K562 (cell line): Measurements from ENCODE around the gene AQP9. TPM values are rescaled to one million over a fixed set of nuclear protein-coding genes. Genes with fewer than 3 reads are reported as not detected.

Experiments
- ARID1B ChIP-seq: fragments of 450-650 bp; IDR thresholded peaks from 2 replicates; pipeline ENCODE4 v1.6.1; 2016; ENCODE audit warnings: antibody characterized with exemption, mild to moderate bottlenecking, inconsistent platforms
- BMI1 ChIP-seq: fragments of 150-350 bp; IDR thresholded peaks from 2 replicates; pipeline ENCODE4 v1.6.1; 2014; ENCODE audit warnings: low read length
- CTBP1 ChIP-seq: fragments of 450-650 bp; IDR thresholded peaks from 2 replicates; pipeline ENCODE4 v1.6.1; 2016; ENCODE audit warnings: borderline replicate concordance
- GABPA ChIP-seq: fragments of 200-800 bp; sonication (Bioruptor generic); conservative IDR thresholded peaks from 2 replicates; pipeline ENCODE4 v1.6.1; 2016; ENCODE audit warnings: low read depth, missing genetic modification characterization, missing compliant biosample characterization
- MECOM ChIP-seq: fragments of 250-450 bp; sonication (Bioruptor Pico); IDR thresholded peaks from 2 replicates; pipeline ENCODE4 v1.8.0; 2022; ENCODE audit warnings: inconsistent platforms
- MTA1 ChIP-seq: fragments of 450-650 bp; IDR thresholded peaks from 2 replicates; pipeline ENCODE4 v1.6.1; 2017; ENCODE audit warnings: borderline replicate concordance
- MTA2 ChIP-seq: fragments of 450-650 bp; IDR thresholded peaks from 2 replicates; pipeline ENCODE4 v1.6.1; 2016; ENCODE audit warnings: low read depth
- MTA3 ChIP-seq: fragments of 450-650 bp; formaldehyde crosslinking; IDR thresholded peaks from 2 replicates; pipeline ENCODE4 v1.6.1; 2017; ENCODE audit warnings: mild to moderate bottlenecking, borderline replicate concordance
- NCOA1 ChIP-seq: fragments of 450-650 bp; IDR thresholded peaks from 2 replicates; pipeline ENCODE4 v1.6.1; 2016; ENCODE audit warnings: low read depth
- SAP30 ChIP-seq: fragments of 200-600 bp; sonication (generic); IDR thresholded peaks from 2 replicates; pipeline ENCODE4 v1.6.1; 2012; ENCODE audit warnings: borderline replicate concordance, low read depth, mild to moderate bottlenecking, moderate library complexity, low read length, control low read depth, inconsistent platforms; ENCODE audit not compliant: insufficient read depth, poor library complexity, severe bottlenecking
- SIN3B ChIP-seq: fragments of 450-650 bp; IDR thresholded peaks from 2 replicates; pipeline ENCODE4 v1.6.1; 2017; ENCODE audit warnings: low read depth, mild to moderate bottlenecking, moderate library complexity
- SLC30A9 ChIP-seq: fragments of 250-450 bp; sonication (Bioruptor Pico); IDR thresholded peaks from 2 replicates; pipeline ENCODE4 v1.8.0; 2022; ENCODE audit warnings: mild to moderate bottlenecking, moderate library complexity
- SMARCA4 ChIP-seq: fragments of 450-650 bp; IDR thresholded peaks from 2 replicates; pipeline ENCODE4 v1.6.1; 2016
- TEAD4 ChIP-seq, 2 experiments: sonication (generic) in 1 of 2; formaldehyde crosslinking in 1 of 2; IDR thresholded peaks; 2 replicates each; pipeline versions ENCODE4 v1.6.1 to v1.8.0; 2012 to 2022; ENCODE audit warnings: borderline replicate concordance in 1 of 2, inconsistent platforms in 1 of 2, low read length in 1 of 2, mild to moderate bottlenecking in 1 of 2, missing genetic modification reagents in 1 of 2
- ZC3H4 ChIP-seq: sonication (generic); formaldehyde crosslinking; IDR thresholded peaks from 2 replicates; pipeline ENCODE4 v1.9.0; 2021; ENCODE audit warnings: missing genetic modification reagents, borderline replicate concordance
- ZC3H8 ChIP-seq: fragments of 450-650 bp; IDR thresholded peaks from 2 replicates; pipeline ENCODE4 v1.6.1; 2017
- ZMIZ1 ChIP-seq, 2 experiments: fragments of 150-350 bp in 1 of 2; IDR thresholded peaks; 2 replicates each; pipeline ENCODE4 v1.6.1; 2012 to 2016; ENCODE audit warnings: low read depth in 2 of 2, low read length in 2 of 2, mild to moderate bottlenecking in 1 of 2, moderate library complexity in 1 of 2
- ZNF384 ChIP-seq: IDR thresholded peaks from 2 replicates; pipeline ENCODE4 v1.6.1; 2012; ENCODE audit warnings: low read depth, low read length, improper control_type of control experiment
- polyA plus RNA-seq, 8 experiments: library from polyadenylated mRNA; depleted of rRNA in 4 of 8; stranded (reverse) in 5 of 8; unstranded in 3 of 8; fragments of >200 nt; fragmentation: Nextera tagmentation in 2 of 8; fragmentation: Illumina TruSeq in 1 of 8; extraction: Ambion mirVana in 2 of 8; extraction: Trizol in 1 of 8; gene quantifications; 2 replicates each; pipeline versions ENCODE4 v1.2.1 to v1.2.3, GENCODE V29; 2011 to 2014; ENCODE audit warnings: inconsistent platforms in 1 of 8, missing spikeins in 1 of 8
- total RNA-seq, 7 experiments: library from RNA; depleted of rRNA in 6 of 7; stranded (reverse); fragments of >200 nt in 6 of 7; fragmentation: Illumina TruSeq in 2 of 7; extraction: Trizol in 2 of 7; gene quantifications; 2 replicates each; pipeline versions ENCODE4 v1.2.1 to v1.2.3, GENCODE V29; 2011 to 2021; ENCODE audit warnings: low replicate concordance in 1 of 7
- TF ChIP-seq, protein P1 (sequence below): fragments of 450-650 bp; IDR thresholded peaks from 2 replicates; pipeline ENCODE4 v1.6.1; 2016
- TF ChIP-seq, protein P2 (sequence below), 2 experiments: fragments of 450-650 bp in 1 of 2; sonication (generic) in 1 of 2; formaldehyde crosslinking; conservative IDR thresholded peaks; 2 replicates each; pipeline versions ENCODE4 v1.4.0 to v1.8.1; 2020 to 2022; ENCODE audit warnings: mild to moderate bottlenecking in 1 of 2, missing genetic modification reagents in 1 of 2
- TF ChIP-seq, protein P3 (sequence below), 2 experiments: IDR thresholded peaks in 1 of 2; conservative IDR thresholded peaks in 1 of 2; 2 replicates each; pipeline ENCODE4 v1.6.1; 2016; ENCODE audit warnings: low read depth in 2 of 2, mild to moderate bottlenecking in 1 of 2, missing compliant biosample characterization in 1 of 2, missing genetic modification characterization in 1 of 2, moderate library complexity in 1 of 2

Gene AQP9
- total and polyA plus RNA-seq, 9 of the 15 experiments (the other 6 are each of a cell fraction or from before 2014, with no cell fraction given) = 0.04 to 0.33 (median 0.07) TPM; not detected in 4

GRCh38 chr15:58114812-58115211, 23.4 kb upstream of the AQP9 start (continued):
- TF ChIP-seq MECOM (CRISPR knock-in tag) (peak; percentile 79), ZMIZ1 (IDR thresholded peaks at IDR 0.05; ENCODE audit: low read depth in 2 of 2, low read length in 2 of 2) (0 out of 4 replicates have a peak, but pooled peaks of 1 of the 2 experiments have one; percentile 52), ZNF384 (no peak), MTA1 (peak; percentile 83), CTBP1 (peak; percentile 49), SAP30 (no peak), ZC3H8 (no peak), NCOA1 (0 out of 2 replicates have a peak, but pooled peaks have one; percentile 42), SIN3B (no peak), GABPA (no peak), ZC3H4 (no peak), SLC30A9 (CRISPR knock-in tag) (no peak), BMI1 (no peak), MTA2 (peak; percentile 37; the same call in 1 of the 2 replicates), ARID1B (peak; percentile 88), MTA3 (peak; percentile 17; the same call in 1 of the 2 replicates), TEAD4 (IDR thresholded peaks at IDR 0.05; ENCODE audit: low read length) (peak; percentile 83), TEAD4 (CRISPR knock-in tag; IDR thresholded peaks at IDR 0.05; ENCODE audit: borderline replicate concordance) (no peak), SMARCA4 (peak; percentile 76; the same call in 1 of the 2 replicates)
- TF ChIP-seq, protein P1, sequence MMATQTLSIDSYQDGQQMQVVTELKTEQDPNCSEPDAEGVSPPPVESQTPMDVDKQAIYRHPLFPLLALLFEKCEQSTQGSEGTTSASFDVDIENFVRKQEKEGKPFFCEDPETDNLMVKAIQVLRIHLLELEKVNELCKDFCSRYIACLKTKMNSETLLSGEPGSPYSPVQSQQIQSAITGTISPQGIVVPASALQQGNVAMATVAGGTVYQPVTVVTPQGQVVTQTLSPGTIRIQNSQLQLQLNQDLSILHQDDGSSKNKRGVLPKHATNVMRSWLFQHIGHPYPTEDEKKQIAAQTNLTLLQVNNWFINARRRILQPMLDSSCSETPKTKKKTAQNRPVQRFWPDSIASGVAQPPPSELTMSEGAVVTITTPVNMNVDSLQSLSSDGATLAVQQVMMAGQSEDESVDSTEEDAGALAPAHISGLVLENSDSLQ = peak; percentile 37
- TF ChIP-seq, protein P2, sequence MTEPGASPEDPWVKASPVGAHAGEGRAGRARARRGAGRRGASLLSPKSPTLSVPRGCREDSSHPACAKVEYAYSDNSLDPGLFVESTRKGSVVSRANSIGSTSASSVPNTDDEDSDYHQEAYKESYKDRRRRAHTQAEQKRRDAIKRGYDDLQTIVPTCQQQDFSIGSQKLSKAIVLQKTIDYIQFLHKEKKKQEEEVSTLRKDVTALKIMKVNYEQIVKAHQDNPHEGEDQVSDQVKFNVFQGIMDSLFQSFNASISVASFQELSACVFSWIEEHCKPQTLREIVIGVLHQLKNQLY (CRISPR knock-in tag; conservative IDR thresholded peaks at IDR 0.05) = no peak
- TF ChIP-seq, protein P3, sequence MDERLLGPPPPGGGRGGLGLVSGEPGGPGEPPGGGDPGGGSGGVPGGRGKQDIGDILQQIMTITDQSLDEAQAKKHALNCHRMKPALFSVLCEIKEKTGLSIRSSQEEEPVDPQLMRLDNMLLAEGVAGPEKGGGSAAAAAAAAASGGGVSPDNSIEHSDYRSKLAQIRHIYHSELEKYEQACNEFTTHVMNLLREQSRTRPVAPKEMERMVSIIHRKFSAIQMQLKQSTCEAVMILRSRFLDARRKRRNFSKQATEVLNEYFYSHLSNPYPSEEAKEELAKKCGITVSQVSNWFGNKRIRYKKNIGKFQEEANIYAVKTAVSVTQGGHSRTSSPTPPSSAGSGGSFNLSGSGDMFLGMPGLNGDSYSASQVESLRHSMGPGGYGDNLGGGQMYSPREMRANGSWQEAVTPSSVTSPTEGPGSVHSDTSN (CRISPR knock-in tag; IDR thresholded peaks at IDR 0.05; ENCODE audit: low read depth) = no peak
- TF ChIP-seq, protein P3 (tag; conservative IDR thresholded peaks at IDR 0.05; ENCODE audit: low read depth) = peak; percentile 67
